SU-DHL-6 (cell line): Measurements from ENCODE around the gene KCNH8.

Experiments used
- H2AFZ ChIP-seq: fragments of 200-600 bp; sonication (generic); 2 replicates; pipeline ENCODE4 v1.6.1; 2014; ENCODE audit warnings: low read depth, mild to moderate bottlenecking, moderate library complexity, mixed read lengths, antibody characterized with exemption, low read length; ENCODE audit not compliant: severe bottlenecking
- H3F3A ChIP-seq: fragments of 200-600 bp; shearing (Covaris generic); 2 replicates; pipeline ENCODE4 v1.6.0; 2016; ENCODE audit warnings: antibody characterized with exemption, mild to moderate bottlenecking; ENCODE audit not compliant: insufficient read depth
- H3K27ac ChIP-seq: fragments of 200-600 bp; sonication (generic); 2 replicates; pipeline ENCODE4 v1.5.1; 2016; ENCODE audit warnings: low read depth, mild to moderate bottlenecking, low read length, moderate library complexity, mixed read lengths
- H3K27me3 ChIP-seq: fragments of 200-600 bp; sonication (generic), shearing (Covaris generic); 2 replicates; pipeline ENCODE4 v1.6.0; 2014; ENCODE audit warnings: mild to moderate bottlenecking, low read length
- H3K36me3 ChIP-seq: fragments of 200-600 bp; sonication (generic); 2 replicates; pipeline ENCODE4 v1.6.1; 2014; ENCODE audit warnings: mild to moderate bottlenecking, low read length, mixed read lengths
- H3K4me2 ChIP-seq: fragments of 300-600, 200-600 bp; shearing (Covaris generic), sonication (generic); 2 replicates; pipeline ENCODE4 v1.6.0; 2014; ENCODE audit warnings: low read length, low read depth, mild to moderate bottlenecking; ENCODE audit not compliant: poor library complexity, severe bottlenecking
- H3K4me3 ChIP-seq: fragments of 200-600 bp; sonication (generic); 2 replicates; pipeline ENCODE4 v1.5.1; 2014; ENCODE audit warnings: antibody characterized with exemption, low read length, mild to moderate bottlenecking, mixed read lengths; ENCODE audit not compliant: insufficient read depth, poor library complexity, severe bottlenecking
- H3K79me2 ChIP-seq: fragments of 200-600 bp; sonication (generic); 2 replicates; pipeline ENCODE4 v1.6.1; 2014; ENCODE audit warnings: mild to moderate bottlenecking, low read length, moderate library complexity; ENCODE audit not compliant: insufficient read depth
- H3K9ac ChIP-seq: fragments of 200-600 bp; sonication (generic); 2 replicates; pipeline ENCODE4 v1.7.0; 2014; ENCODE audit warnings: mild to moderate bottlenecking, low read length
- H3K9me2 ChIP-seq: fragments of 200-600 bp; sonication (generic); replicated peaks from 2 replicates; pipeline ENCODE4 v1.6.1; 2014; ENCODE audit warnings: low read length; ENCODE audit not compliant: insufficient read depth
- H3K9me3 ChIP-seq: fragments of 200-600 bp; sonication (generic); 2 replicates; pipeline ENCODE4 v1.6.1; 2014; ENCODE audit warnings: low read length, mixed read lengths; ENCODE audit not compliant: insufficient read depth
- H4K20me1 ChIP-seq: fragments of 200-600 bp; sonication (generic); 2 replicates; pipeline ENCODE4 v1.6.1; 2014; ENCODE audit warnings: low read depth, mild to moderate bottlenecking, antibody characterized with exemption, low read length, moderate library complexity, mixed read lengths
- CTCF ChIP-seq: fragments of 200-600 bp; sonication (generic); IDR thresholded peaks from one replicate; pipeline ENCODE4 v1.5.1; 2017; ENCODE audit warnings: antibody characterized with exemption, mild to moderate bottlenecking, low read length, moderate library complexity; ENCODE audit not compliant: insufficient read depth, poor library complexity, severe bottlenecking
- EZH2phosphoT487 ChIP-seq: fragments of 200-600 bp; sonication (generic), shearing (Covaris generic); conservative IDR thresholded peaks from 2 replicates; pipeline ENCODE4 v1.6.1; 2018; ENCODE audit warnings: mild to moderate bottlenecking, antibody characterized with exemption, low read length, moderate library complexity, mixed read lengths

The KCNH8 gene

GRCh38 chr3:19559724-19560442, 411.6 kb downstream of the KCNH8 start:
- H3K9ac ChIP-seq: no peak overlapping the region
- H3K27ac ChIP-seq: peak overlapping the region; percentile 11; the same call in 1 of the 2 replicates
- H3K9me2 ChIP-seq: no peaks in the 10 kb centered on the region
- H3K4me3 ChIP-seq: no peak overlapping the region
- no peaks in the 10 kb centered on the region for H3K9me3 ChIP-seq
- H3F3A ChIP-seq: no peaks in the 10 kb centered on the region
- H4K20me1 ChIP-seq: no peaks in the 10 kb centered on the region
- H3K79me2 ChIP-seq: no peaks in the 10 kb centered on the region
- H3K36me3 ChIP-seq: no peaks in the 10 kb centered on the region
- H3K4me2 ChIP-seq: peak overlapping the region; percentile 49
- no peak overlapping the region for H2AFZ ChIP-seq
- TF ChIP-seq EZH2phosphoT487: no peak
- TF ChIP-seq CTCF: no peak
- no peaks in the 10 kb centered on the region for H3K27me3 ChIP-seq

GRCh38 chr3:19573644-19574043, 425.3 kb downstream of the KCNH8 start:
- Histone ChIP-seq H3K4me3 (no peak overlapping the region), H3K9me2 (no peaks in the 10 kb centered on the region), H2AFZ (no peak overlapping the region), H3K27ac (no peak overlapping the region), H3K9ac (no peak overlapping the region), H3K27me3 (no peaks in the 10 kb centered on the region), H3K79me2 (no peaks in the 10 kb centered on the region), H3F3A (no peaks in the 10 kb centered on the region), H3K4me2 (no peak overlapping the region), H3K9me3 (no peaks in the 10 kb centered on the region), H4K20me1 (no peaks in the 10 kb centered on the region), H3K36me3 (no peaks in the 10 kb centered on the region)
- no peak for TF ChIP-seq CTCF
- TF ChIP-seq EZH2phosphoT487: no peak

GRCh38 chr3:19574268-19574667, 426.0 kb downstream of the KCNH8 start:
- no peaks in the 10 kb centered on the region for H4K20me1 ChIP-seq
- H3K9me3 ChIP-seq: no peaks in the 10 kb centered on the region
- H3K79me2 ChIP-seq: no peaks in the 10 kb centered on the region
- no peaks in the 10 kb centered on the region for H3K36me3 ChIP-seq
- H3K9me2 ChIP-seq: no peaks in the 10 kb centered on the region
- H3F3A ChIP-seq: no peaks in the 10 kb centered on the region
- H2AFZ ChIP-seq: no peak overlapping the region
- H3K9ac ChIP-seq: no peak overlapping the region
- no peaks in the 10 kb centered on the region for H3K27me3 ChIP-seq
- no peak overlapping the region for H3K4me3 ChIP-seq
- TF ChIP-seq CTCF (no peak), EZH2phosphoT487 (no peak)
- no peak overlapping the region for H3K4me2 ChIP-seq
- H3K27ac ChIP-seq: no peak overlapping the region
